ENCODE measurements around the gene NPFFR2.

DNA sequence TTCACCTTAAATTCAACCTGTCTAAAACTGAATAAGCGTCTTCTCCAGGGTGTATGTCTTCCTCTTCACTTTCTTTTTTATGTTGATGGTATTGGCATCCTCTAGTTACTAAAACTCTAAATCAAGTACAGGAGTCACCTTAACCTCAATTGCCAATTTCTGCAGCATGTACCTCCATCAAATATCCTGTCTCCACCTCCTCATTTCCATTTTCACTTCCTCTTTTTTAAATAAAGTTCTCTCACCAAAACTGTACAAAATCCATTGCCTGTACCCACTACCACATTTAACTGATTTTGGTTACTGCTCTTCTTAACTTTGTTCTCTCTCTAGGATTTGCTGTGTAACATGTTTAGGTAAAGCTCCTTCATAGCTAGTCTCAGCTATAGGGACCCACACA is 9.2 kb upstream of the NPFFR2 start:
- TF ChIP-seq, protein P1, sequence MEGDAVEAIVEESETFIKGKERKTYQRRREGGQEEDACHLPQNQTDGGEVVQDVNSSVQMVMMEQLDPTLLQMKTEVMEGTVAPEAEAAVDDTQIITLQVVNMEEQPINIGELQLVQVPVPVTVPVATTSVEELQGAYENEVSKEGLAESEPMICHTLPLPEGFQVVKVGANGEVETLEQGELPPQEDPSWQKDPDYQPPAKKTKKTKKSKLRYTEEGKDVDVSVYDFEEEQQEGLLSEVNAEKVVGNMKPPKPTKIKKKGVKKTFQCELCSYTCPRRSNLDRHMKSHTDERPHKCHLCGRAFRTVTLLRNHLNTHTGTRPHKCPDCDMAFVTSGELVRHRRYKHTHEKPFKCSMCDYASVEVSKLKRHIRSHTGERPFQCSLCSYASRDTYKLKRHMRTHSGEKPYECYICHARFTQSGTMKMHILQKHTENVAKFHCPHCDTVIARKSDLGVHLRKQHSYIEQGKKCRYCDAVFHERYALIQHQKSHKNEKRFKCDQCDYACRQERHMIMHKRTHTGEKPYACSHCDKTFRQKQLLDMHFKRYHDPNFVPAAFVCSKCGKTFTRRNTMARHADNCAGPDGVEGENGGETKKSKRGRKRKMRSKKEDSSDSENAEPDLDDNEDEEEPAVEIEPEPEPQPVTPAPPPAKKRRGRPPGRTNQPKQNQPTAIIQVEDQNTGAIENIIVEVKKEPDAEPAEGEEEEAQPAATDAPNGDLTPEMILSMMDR (conservative IDR thresholded peaks at IDR 0.05 in 1 of 2, IDR thresholded peaks at IDR 0.05 in 1 of 2; ENCODE audit: extremely low read depth in 1 of 2, insufficient read depth in 1 of 2, low read depth in 1 of 2, low read length in 2 of 2) = no peak
- no peak for TF ChIP-seq EZH2 (IDR thresholded peaks at IDR 0.05; ENCODE audit: borderline replicate concordance, low read length)

All from mammary epithelial cell (primary cell).